NCI-H748 (cell line): ENCODE measurements around the gene FBXL7.
"Not testable (repeated sequence)": the region's sequence is repeated elsewhere in the genome, so short reads cannot be mapped to it uniquely, and the experiment has no call there.

ENCODE experiments used
- DNase-seq: peaks from one replicate; lab custom pipeline; 2025; ENCODE audit not compliant: unreplicated experiment; lab: John Stamatoyannopoulos, UW

Gene FBXL7

DNA sequence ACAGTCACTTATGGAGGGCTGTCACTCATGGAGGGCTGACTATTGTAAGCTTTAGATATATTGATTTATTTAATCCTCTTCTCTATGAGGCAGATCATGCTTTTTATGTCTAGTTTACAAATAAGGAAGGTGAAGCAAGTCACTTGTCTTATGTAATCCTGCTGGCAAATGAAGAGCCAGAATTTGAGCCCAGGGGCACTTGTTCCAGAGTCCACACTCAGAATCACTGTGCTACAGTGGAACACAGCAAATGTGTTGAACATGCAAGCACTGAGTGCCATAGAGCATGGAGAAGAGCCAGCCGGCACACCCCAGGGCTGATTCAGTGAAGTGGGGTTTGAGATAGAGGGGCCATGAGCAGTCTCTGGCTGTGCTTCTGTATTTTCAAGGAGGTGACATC lies 353.0 kb downstream of the FBXL7 start:
- no peak for DNase-seq

DNA sequence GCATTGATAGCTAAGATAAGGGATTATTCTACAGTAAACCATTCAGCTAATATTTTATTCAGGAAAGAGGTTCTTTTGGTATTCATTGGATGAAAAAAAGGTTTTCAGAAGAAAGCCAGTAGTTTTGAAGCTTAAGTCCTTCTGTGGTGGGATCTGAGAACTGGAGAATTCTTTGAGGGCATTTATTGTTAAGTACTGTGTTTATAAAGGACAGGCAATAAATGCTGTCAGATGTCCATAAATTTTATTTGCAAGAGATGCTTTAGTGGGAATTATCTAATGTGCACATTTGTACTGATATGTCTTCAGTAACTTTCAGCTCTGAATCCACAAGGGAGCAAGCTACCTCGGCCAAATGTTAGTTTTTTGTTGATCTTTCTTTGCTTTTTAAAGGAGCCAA lies 358.3 kb downstream of the FBXL7 start:
- no peak for DNase-seq

DNA sequence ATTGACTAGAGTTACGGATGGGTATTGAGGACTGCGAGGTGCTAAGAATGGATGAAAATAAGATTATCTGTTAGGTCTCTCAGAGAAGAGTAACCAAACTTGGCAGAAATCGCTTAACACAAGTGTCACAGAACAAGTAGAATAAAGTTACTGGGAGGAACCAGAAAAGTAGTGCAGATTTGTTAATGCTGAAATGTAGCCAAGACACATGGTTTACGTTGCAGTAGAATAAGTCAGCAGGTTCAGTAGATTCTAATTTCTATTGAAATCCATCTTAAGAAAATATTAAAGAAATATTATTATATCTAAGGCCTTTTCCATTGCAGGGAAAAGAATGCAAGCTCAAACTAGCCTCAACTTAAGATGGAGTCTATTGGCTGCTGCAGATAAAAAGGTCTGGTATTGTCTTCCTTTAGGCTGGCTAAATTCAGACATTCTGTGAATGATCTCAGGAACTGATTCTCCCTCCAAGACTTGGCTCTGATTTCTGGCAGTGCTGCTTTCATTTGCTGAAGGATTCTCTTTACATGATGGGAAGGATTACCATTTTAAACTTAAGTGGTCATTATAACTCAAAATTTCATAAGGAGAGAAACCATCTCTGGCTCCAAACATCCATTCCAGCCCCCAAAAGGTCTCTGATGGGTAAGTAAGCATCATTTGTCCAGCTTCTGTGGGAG lies 364.7 kb downstream of the FBXL7 start:
- DNase-seq = no peak

DNA sequence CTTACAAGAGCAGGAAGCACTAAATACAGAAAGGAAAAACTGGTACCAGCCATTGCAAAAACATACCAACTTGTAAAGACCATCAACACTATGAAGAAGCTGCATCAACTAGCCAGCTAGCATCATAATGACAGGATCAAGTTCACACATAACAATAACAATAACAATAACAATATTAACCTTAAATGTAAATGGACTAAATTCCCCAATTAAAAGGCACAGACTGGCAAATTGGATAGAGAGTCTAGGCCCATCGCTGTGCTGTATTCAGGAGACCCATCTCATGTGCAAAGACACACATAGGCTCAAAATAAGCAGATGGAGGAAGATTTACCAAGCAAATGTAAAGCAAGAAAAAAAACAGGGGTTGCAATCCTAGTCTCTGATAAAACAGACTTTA lies 372.3 kb downstream of the FBXL7 start:
- not testable (repeated sequence) for DNase-seq

DNA sequence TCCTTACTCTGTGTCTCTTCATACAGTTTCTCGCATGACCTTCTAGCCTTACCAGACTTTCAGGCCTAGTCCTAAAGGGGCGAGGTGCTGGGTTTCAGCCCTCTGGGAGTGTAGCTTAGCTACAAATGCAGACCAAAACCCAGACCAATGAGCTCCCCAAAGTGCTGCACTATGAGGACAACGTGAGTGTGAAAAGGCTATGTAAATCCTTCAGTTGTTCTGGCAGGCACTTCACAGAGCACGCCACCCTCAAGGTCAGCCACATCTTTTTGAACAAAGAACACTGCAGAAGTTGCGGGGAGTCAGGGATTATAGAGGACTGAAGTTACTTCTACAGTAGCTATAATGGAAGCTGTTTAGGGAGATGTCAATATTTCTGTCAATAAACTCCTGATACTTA lies 377.9 kb downstream of the FBXL7 start:
- no peak for DNase-seq

DNA sequence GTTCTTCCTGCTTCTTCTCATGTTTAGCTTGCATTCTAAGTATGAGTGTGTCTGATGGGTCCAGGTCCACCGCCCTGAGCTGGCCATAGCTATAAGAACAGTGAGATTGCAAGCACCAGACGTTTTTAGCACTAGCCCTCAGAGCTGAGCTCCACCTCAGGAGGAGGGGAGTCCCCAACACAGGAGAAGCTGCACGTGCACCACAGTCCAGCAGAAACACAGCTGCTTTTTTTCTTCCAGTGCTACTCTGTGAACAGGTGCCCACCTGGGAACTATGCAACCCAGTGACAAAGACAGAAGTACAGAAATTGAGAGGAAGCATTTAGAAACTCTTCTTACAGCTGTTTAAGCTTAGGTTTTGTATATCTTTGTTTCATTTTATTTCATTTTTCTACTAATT lies 380.2 kb downstream of the FBXL7 start:
- no peak for DNase-seq

DNA sequence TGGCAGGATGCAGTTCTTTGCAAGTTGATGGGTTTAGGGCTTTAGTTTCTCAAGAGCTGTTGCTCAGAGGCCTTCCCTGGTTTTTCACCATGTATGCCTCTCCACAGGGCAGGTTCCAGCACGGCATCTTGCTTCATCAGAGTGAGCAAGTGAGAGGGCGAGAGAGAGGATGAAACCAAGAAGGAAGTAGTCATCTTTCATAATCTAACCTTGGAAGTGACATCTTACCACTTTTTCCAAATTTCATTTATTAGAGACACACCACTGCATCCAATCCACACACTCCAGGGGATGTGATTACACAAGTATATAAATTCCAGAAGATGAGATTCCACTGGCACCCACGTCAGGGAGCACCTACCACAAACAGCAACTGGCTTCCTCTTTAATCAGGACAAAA lies 385.2 kb downstream of the FBXL7 start:
- no peak for DNase-seq

DNA sequence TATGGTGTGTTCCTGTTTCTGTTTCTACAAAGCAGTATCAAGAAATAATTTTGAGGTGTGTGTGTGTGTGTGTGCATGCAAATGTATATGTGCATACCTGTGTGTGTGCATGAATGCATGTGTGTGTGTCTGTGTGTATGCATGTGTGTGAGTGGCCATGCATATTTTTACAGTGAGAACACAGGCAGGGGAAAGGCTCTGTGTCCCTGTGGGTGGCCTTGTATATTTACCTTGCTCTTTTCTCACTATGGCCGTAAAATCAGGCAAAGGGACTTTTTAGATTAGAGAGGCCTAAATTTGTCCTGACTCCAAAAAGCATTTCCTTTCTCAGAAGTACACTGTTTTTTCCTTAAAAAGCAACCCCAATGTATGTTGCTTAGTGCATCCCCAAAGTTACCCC lies 386.2 kb downstream of the FBXL7 start:
- no peak for DNase-seq

DNA sequence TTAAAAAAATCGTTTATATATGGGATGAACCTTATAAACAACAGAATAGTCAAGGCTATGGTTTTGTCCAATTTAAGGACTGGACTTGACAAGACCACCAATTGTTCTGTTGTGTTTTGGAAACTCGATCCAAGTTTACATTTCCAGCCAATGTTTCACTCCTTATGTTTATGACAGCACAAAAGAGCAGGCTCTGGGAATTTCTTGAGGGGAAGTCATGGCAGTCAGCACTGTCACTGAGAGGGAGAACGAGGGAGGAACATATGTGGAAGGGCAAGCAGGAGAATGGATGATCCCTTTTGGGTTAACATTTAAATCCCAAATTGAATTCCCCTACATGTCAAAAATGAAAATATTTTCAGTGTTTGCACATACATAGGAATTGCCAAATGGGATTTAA lies 387.1 kb downstream of the FBXL7 start:
- no peak for DNase-seq

DNA sequence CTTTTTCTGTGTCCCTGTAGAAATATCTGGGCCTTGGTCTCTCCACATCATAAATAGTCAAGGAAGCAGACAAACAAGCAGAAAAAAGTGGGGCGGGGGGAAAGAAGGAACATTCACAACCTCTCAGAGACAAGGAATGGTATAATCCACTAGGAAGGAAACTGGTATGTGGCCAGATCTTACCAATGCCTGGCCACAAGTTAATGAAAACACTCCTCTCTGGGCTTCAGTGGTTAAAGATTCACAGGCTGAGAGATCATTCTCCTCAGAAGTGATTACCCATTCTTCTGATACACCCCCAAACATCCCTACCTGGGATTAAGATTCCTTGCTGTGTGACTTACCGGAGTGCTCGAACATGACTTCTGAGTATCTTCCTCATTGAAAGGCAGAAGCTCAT lies 389.0 kb downstream of the FBXL7 start:
- DNase-seq = no peak

DNA sequence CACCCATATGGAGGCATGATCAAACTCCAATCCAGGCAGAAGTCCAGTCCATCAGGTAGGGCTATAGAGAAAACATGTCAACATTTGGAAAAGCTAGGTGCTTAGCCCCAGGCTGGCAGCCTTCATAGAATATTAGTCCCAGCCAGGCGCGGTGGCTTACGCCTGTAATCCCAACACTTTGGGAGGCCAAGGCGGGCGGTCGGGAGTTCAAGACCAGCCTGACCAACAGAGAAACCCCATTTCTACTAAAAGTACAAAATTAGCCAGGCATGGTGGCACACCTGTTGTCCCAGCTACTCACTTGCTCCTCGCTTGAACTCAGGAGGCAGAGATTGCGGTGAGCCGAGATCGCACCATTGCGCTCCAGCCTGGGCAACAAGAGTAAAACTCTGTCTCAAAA lies 393.9 kb downstream of the FBXL7 start:
- no peak for DNase-seq

DNA sequence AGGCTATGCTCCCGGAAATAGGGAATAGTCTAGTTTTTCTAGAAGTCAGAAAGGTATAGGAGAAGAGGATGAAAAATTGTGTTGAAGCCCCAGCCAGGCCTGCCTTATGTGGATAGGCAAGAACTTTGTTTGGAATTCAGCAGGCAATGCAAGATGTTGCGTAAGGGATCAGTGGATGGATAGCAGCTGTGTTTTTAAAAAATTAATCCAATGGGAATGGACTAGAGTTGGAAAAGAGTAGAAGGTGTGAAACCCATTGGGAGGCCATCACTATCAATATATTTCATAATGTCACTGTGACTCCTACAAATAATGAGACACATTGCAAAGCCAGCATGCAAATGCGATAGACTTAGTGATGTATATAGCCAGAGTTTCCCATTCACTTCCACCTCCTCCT lies 397.7 kb downstream of the FBXL7 start:
- no peak for DNase-seq

DNA sequence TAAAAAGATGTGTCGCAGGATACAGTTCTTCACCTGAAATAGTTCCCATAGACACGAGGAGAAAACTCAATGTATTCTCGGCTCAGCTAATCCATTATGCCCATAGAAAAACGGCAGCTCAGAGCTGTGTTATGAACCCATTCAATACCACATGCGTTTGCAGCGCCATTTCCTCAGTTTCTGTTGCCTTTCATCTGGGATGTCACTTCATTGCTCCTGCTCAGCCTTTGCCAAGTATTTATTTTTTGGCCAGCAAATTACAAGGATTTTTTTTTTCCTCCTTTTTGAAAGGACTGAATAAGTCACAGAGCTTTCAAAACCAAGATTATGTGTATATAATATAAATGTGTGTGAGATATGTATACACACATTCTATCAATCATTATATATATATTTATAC lies 398.7 kb downstream of the FBXL7 start:
- no peak for DNase-seq

DNA sequence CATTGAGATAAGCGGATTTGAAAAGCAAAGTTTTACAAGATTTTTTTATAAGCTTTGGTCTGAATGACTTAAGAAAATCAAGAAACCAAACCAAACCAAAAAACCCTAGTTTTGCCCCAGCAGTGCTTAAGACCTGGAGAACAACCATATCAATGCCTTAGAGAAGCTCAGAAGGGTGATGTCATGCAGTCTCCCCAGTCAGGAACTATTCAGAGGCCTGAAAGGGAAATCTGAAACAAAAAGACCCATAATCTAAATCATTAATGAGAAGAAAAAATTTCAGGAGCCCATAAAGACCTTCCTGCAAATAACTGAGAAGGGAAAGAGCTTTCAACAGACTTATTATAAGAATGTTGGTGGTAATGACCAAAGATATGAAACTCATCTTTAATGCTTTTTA lies 399.5 kb downstream of the FBXL7 start:
- no peak for DNase-seq

DNA sequence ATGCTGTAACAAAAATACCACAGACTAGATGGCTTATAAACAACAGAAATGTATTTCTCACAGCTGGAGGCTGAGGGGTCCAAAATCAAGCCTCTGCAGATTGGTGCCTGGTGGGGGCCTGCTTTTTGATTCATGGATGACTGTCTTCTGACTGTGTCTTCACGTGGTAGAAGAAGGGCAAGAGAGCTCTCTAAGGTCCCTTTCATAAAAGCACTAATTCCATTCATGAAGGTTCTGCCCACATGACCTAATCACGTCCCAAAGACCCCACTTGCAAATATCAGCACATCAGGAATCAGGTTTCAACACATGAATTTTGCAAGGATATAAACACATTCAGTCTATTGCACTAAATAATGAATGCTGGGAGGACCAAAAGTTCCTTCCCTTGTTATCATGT lies 401.2 kb downstream of the FBXL7 start:
- DNase-seq = no peak

DNA sequence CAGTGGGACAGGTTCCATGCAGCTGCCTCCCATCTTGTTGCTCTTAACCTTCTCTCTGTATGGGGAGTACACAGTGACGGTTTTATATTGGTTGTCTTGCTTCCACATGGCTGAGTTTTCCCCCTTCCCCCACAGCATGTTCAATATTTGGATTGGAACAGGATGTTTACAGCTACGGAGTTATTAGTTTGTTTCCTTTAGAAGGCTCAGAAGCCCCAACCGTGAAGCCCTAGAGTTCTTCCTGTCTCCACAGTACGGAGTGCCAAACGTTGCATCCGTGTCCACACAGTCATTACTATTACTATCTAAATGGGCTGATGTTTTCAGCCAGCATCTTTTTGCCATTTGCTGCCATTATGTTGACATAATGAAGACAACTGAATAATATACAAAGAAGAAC lies 402.1 kb downstream of the FBXL7 start:
- DNase-seq = peak; percentile 68

DNA sequence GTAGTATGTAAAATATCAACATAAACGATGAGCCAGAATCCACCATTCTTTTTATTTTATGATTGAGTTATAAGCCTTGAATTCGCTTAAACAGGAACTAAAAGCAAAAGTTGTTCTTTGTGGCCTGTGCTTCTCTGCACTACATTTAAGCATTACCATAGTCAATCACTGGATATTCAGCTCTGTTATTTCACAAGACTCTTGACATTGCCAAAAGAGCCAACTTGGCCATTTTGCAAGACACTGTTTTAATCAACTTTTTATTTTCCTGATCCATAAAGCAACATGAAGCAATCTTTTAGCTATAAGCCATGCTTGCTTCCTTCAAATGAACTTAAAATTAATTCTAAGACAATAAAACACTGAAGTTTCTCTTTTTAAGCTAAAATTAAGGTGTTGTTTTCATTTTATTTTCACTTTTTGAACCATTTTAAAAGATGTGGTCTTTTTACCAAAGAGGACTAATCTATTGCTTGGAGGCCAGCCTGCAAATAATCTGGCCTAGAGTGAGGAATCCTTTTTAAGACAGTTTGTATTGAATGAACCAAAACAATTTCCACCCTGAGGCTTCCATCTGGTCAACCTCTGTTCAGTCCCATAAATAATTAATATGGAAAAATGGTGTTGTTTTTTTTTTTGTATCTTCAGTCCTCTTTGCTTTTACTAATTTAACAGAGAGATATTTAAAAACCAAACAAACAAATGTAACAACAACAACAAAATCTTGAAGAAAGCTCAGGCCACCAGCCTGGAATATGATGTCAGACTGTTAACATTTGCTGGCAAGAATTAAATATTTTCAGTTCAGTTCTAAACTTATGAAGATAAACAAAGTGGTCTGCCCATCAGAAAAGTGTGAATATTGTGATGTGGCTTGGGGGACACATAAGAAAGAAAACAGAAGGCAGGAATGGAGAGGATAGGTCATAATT lies 405.2 kb downstream of the FBXL7 start:
- DNase-seq = no peak

DNA sequence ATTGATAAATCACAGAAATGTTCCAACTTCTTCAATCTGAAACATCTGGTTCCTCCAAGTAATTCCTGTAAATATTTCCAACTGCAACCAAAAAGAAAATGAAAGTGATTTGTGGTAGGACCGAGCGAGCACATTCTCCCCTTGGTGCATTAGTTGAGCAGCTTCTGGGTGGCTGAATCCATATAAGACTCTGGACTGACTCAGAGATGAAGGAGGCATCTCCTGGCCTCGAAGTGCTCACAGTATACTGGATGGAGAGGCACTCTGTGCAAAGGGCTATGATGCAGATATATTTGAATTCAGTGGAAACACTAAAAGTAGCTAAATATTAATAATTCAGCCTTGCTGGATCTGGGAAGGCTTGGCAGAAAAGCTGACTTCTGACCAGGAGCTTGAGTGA lies 414.7 kb downstream of the FBXL7 start:
- DNase-seq = no peak

DNA sequence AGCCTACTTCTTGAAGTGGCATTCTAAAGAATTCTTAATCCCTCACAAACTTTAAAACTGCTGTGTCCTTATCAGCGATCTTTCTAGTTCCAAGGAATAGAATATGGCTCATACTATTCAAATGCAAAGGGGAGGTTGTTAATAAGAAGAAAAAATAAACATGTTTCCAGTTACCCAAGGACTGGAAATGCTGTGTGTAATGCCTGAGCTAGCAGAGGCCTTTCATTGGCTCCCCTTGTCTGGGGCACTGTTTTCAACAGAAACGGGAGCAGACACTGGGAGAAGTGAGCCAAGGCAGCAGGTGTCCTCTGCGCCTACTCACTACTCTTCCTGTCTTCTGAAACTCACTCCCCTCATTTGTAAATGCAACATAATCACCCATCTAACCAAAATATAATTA lies 426.6 kb downstream of the FBXL7 start:
- DNase-seq = no peak

DNA sequence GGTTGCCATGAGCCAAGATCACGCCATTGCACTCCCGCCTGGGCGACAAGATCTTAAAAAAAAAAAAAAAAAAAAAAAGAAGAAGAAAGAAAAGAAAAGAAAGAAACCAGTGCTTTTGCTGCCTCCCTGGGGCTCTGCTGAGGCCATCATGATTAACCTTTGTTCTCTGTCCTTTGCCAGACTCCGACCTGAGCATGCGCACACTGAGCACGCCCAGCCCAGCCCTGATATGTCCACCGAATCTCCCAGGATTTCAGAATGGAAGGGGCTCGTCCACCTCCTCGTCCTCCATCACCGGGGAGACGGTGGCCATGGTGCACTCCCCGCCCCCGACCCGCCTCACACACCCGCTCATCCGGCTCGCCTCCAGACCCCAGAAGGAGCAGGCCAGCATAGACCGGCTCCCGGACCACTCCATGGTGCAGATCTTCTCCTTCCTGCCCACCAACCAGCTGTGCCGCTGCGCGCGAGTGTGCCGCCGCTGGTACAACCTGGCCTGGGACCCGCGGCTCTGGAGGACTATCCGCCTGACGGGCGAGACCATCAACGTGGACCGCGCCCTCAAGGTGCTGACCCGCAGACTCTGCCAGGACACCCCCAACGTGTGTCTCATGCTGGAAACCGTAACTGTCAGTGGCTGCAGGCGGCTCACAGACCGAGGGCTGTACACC lies 427.9 kb downstream of the FBXL7 start:
- no peak for DNase-seq

DNA sequence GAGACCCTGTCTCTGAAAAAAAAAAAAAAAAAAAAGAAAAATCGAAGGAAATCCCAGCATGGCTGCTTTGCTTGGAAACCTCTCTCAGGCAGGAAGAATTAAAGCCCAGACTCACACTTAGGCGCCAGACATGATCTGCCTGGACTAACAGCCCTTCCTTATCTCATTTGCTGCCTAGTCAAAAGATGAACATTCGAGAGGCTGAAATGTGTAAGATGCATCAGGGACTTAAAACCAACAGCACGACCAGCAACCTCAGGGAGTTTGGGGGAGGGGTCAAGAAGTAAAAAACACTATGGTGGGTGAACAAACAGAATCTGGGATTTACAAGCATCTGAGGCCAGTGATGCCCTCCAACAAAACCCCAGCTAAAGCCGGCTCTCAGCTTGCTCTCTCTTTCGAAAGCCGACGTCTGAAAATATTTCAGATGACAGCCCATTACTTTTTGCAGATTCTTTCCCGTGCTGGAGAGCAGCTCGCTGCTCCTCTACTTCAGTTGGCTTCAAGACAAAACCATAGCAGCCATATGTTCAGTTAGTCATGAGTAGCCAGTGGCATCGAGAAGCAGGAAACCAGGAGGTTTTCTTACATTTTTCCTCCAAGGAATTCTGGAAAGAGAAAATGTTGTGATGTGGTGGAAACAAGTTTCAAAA lies 429.8 kb downstream of the FBXL7 start:
- DNase-seq = no peak

DNA sequence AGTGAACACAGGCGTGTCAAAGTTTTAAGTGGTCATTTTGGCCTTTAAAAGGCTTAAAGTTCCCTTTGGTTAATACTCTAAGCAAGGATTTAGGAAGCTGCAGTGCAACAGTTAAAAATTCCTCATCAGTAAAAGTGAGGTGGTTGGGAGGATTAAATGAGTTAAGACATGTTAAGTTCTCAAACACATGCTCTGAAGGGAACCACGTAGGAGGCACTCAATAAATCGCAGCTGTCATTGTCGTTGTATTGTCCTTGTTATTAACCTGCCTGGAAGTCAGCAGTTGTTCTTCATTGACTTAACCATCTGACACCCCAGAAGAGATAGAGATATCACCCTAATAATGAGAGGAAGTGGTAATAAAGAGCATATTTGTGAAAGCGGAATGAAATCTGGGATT lies 432.1 kb downstream of the FBXL7 start:
- DNase-seq = no peak
